Islet of Langerhans (tissue), 1 donor: ENCODE results near the gene UNC13A.
"Not testable (repeated sequence)": the region's sequence is repeated elsewhere in the genome, so short reads cannot be mapped to it uniquely, and the experiment has no call there.

ENCODE experiments used
- FAIRE-seq: peaks from one replicate; lab custom pipeline; 2011; peaks lifted over from hg19 to GRCh38; lab: Jason Lieb, UNC

Gene UNC13A

DNA sequence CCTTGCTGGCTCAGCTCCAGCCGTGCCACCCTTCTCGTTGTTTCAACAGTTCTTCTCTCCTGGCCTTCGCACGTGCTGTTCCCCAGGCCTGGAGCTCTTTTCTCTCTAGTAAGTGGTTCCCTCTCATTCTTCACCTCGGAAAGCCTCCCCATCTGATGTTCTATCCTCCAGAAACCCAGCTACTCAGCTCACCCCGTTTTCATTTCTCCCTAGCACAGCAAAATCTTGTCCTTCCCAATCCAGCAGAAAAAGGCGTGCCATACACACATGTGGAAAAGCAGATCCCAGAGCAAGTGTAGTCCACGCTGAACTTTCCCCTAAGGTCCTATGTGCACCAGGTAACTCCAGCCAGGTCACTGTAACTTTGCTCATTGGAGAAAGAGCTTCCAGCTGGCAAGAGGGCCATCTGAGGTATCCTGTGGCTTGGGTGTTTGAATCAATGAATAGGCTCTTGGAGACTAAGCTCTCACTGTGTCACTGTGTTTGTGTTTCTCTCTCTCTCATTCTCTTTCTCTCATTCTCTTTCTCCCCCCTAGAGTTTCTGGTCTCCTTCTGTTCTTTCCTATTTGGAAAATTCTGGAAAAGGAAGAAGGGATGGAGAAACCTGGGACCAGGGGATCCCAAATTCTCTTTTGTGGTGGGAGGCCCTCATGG, 83.7 kb downstream of the UNC13A start:
- FAIRE-seq = no peak

- no peak for FAIRE-seq
Measured at GRCh38 chr19:17602872-17603510, 85.2 kb downstream of the UNC13A start.

- no peak for FAIRE-seq
Measured at GRCh38 chr19:17602217-17602616, 85.9 kb downstream of the UNC13A start.

DNA sequence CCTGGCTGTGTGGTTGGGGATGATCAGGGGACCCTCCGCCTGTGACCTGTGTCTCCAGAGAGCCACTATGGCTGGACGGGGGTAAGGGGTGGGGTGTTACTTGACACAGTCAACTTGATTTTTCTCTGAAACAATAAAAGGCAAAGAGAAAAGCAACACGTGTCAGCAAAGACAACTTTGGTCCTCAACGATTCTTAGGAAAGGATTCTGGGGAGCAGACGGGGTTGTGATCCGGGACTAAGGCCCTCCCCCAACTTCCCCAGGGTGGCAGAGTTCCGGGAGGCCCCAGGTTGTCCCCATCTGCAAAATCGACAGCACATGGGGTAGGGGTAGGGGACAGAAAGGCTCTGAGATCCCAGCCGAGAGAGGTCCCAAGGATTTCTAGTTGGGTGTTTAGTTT, 86.5 kb downstream of the UNC13A start:
- no peak for FAIRE-seq

- no peak for FAIRE-seq
Measured at GRCh38 chr19:17599780-17600179, 88.4 kb downstream of the UNC13A start.

DNA sequence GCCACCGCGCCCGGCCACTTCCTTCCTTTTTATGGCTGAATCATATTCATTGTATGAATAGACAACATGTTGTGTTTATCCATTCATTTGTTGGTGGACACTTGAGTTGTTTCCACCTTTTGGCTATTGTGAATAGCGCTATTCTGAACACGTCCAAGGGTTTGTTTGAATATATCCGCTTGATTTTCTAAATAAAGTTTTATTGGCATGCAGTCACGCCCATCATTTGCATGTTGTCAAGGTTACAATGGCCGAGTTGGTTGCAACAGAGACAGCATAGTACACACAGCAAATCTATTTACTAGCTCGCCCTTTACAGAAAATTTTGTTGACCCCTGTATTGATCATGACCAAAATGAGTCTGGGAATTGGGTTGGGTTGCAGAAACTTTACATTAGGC, 89.2 kb downstream of the UNC13A start:
- no peak for FAIRE-seq

DNA sequence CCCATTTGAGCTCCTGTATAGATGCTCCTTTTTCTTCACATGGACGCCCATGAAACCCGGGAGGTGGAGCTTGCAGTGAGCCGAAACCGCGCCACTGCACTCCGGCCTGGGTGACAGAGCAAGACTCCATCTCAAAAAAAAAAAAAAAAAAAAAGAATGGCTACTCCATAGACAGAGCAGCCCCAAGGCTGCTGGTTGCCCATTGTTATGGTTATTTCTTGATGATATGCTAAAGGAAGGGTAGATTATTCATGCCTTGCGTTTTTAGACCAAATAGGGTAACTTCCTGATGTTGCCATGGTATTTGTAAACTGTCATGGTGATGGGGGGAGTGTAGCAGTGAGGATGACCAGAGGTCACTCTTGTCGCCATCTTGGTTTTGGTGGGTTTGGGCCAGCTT, 90.1 kb downstream of the UNC13A start:
- not testable (repeated sequence) for FAIRE-seq

DNA sequence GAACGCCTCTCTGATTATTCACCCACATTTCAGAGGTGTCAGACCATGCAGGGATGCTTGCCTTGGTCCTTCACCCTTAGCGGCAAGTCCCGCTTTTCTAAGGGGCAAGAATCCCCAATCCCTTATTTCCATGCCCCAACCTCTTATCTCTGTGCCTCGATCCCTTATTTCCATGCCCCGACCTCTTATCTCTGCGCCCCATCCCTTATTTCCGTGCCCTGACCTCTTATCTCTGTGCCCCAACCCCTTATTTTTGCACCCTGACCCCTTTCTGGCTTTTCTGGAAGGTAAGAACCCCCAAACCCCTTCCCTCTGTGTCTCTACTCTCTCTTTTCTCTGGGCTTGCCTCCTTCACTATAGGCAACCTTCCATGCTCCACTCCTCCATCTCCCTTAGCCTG, 93.9 kb downstream of the UNC13A start:
- FAIRE-seq = not testable (repeated sequence)

GRCh38 chr19:17590866-17591265, 97.3 kb downstream of the UNC13A start:
- FAIRE-seq = no peak

- not testable (repeated sequence) for FAIRE-seq
Measured at GRCh38 chr19:17585395-17585794, 102.8 kb downstream of the UNC13A start.

DNA sequence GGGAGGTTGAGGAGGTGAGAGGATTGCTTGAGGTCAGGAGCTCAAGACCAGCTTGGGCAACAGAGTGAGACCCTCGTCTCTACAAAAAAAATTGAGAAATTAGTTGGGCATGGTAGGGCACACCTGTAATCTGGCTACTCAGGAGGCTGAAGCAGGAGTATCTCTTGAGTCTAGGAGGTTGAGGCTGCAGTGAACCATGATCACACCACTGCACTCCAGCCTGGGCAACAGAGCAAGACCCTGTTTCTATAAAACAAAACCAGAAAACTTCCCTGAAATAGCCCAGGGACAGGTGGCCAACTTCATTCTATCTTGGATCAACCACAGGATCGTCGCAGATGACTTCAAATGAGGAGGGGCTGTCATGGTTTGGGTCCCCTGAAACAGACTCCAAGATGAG, 104.0 kb downstream of the UNC13A start:
- FAIRE-seq = no peak

GRCh38 chr19:17582613-17583012, 105.5 kb downstream of the UNC13A start:
- FAIRE-seq = no peak

DNA sequence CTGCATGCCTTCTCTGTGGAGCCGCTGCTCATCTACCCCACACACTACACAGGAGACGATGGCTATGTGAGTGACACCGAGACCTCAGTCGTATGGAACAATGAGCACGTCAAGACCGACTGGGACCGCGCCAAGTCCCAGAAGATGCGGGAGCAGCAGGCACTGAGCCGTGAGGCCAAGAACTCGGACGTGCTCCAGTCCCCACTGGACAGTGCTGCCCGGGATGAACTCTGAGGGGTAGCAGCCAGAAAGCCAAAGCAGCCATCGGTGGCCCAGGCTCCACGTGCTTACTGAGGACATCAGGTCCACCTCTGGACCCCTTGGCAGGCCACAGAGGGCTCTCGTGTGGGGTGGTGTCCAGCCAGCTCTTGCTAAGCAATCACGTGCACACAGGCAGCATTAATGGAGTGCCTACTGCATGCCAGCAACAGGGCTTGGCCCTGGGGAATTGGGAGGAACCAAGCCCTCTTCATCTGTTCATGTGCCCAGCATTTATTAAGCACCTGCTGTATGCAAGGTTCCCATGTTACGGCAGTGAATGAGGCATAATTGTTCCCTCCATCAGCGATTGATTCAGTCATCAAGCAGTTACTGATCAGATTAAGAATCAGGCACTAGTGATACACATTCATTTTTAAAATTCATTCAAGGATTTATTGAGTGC, 106.8 kb downstream of the UNC13A start:
- no peak for FAIRE-seq

DNA sequence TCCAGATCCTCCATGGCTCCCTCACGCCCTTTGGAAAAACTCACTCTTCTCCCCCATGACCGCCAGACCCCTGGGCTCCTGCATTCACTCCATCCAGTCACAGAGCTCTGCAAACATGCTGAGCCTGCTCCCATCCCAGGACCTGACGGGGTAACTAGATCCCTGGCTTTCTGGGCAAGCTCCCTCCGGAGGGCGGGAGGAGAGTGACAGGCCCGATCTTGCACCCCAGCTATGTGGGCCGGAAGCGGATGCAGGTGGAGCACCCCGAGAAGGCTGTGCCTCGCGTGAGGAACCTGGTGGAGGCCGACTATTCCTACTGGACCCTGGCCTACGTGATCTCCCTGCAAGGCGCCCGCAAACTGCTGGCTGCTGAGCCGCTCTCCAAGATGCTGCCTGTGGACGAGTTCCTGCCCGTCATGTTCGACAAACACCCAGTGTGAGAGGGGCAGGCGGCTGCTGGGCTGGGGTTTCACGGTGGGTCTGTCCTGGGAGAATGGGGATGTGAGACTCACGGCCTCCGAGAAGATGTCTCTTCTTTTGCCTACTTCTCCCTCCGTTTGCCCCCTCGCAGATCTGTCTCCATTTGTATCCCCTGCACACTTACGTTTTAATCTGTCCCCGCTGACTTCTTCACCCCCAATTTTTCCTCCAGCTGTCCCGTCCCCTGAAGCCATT, 107.5 kb downstream of the UNC13A start:
- FAIRE-seq = no peak

DNA sequence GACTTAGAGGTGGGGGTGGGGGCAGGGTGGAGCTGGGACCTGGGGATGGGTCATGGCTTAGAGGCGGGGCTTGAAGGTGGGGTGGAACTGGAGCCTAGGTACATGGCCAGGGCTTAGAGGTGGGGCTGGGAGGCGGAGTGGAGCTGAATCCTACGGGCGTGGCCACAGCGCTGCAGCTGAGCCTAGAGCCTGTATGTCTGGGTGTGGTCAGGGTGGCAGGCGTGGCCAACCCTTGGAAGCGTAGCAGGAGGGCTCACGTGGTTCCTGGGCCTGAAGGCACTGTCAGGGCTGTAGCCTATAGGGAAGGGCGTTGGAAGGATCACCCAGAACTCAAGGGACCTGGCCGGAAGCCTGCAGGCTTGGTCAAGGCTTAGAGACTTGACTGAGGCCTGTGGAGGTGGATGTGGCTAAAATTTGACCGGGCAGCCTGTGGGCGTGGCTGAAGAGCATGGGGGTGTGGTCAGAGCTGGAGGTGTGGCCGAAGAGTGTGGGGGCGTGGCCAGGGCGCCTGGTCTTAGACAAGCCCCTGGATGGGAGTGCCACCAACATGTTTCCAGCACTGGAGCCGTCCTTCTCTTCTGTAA, 108.4 kb downstream of the UNC13A start:
- FAIRE-seq = no peak

- no peak for FAIRE-seq
Measured at GRCh38 chr19:17577457-17578097, 110.6 kb downstream of the UNC13A start.

GRCh38 chr19:17576758-17577456, 111.2 kb downstream of the UNC13A start:
- no peak for FAIRE-seq

GRCh38 chr19:17575871-17576757, 112.0 kb downstream of the UNC13A start:
- FAIRE-seq = no peak

- FAIRE-seq = no peak
Measured at GRCh38 chr19:17572638-17573037, 115.5 kb downstream of the UNC13A start.

DNA sequence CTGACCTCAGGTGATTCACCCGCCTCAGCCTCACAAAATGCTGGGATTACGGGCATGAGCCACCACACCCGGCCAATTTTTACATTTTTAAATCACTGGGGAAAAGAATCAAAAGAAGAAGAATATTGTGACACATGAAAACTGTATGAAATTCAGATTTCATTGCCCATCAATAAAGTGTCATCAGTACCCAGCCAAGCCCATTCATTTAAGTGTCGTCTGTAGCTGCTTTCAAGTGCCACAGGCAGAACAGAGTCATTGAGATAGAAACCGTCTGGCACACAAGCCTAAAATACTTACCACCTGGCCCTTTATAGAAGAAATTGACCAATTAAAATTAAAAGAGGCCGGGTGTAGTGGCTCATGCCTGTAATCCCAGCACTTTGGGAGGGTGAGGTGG, 117.4 kb downstream of the UNC13A start:
- FAIRE-seq = no peak

- FAIRE-seq = not testable (repeated sequence)
Measured at GRCh38 chr19:17570291-17570690, 117.9 kb downstream of the UNC13A start.
